Measurements from ENCODE around the gene FUT9.
A peak's percentile ranks its signal among the peaks of the same experiment; 100 is the strongest.

Gene FUT9

DNA sequence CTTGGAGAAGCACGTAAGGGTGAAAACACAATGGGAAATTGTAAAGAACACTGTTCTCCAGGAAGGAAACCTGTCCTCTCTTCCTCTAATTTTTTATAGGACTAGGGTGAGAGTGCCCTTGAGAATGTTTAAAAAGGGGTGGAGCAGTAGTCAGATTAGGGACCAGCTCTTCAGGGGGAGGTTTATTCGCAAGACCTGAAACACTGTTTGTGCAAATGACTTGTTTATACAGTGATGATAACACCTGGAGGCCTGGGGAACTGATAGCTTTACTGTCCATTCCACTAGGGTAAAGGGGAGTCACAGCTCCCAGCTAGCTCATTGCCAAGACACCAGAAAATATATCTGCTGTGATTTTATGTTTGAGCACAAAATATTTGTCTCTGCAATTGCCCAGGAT lies 8.1 kb upstream of the FUT9 start:
- no peak overlapping the region for H3K9ac ChIP-seq
- TF ChIP-seq, protein P1, sequence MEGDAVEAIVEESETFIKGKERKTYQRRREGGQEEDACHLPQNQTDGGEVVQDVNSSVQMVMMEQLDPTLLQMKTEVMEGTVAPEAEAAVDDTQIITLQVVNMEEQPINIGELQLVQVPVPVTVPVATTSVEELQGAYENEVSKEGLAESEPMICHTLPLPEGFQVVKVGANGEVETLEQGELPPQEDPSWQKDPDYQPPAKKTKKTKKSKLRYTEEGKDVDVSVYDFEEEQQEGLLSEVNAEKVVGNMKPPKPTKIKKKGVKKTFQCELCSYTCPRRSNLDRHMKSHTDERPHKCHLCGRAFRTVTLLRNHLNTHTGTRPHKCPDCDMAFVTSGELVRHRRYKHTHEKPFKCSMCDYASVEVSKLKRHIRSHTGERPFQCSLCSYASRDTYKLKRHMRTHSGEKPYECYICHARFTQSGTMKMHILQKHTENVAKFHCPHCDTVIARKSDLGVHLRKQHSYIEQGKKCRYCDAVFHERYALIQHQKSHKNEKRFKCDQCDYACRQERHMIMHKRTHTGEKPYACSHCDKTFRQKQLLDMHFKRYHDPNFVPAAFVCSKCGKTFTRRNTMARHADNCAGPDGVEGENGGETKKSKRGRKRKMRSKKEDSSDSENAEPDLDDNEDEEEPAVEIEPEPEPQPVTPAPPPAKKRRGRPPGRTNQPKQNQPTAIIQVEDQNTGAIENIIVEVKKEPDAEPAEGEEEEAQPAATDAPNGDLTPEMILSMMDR (IDR thresholded peaks at IDR 0.05): no peak
- H3K4me1 ChIP-seq: no peaks in the 10 kb centered on the region
- no peaks in the 10 kb centered on the region for H3K27me3 ChIP-seq (ENCODE audit: control insufficient read depth, insufficient read depth, low read length)
- H3K79me2 ChIP-seq: no peaks in the 10 kb centered on the region
- no peak overlapping the region for H3K4me2 ChIP-seq (ENCODE audit: low read length)
- H3K27ac ChIP-seq: no peak overlapping the region
- H3K9me3 ChIP-seq (ENCODE audit: control insufficient read depth, low read length): no peaks in the 10 kb centered on the region
- H2AFZ ChIP-seq: no peak overlapping the region
- H3K4me3 ChIP-seq (ENCODE audit: low read depth, low read length): no peak overlapping the region
- H3K36me3 ChIP-seq (ENCODE audit: control insufficient read depth, insufficient read depth, low read length): no peaks in the 10 kb centered on the region

DNA sequence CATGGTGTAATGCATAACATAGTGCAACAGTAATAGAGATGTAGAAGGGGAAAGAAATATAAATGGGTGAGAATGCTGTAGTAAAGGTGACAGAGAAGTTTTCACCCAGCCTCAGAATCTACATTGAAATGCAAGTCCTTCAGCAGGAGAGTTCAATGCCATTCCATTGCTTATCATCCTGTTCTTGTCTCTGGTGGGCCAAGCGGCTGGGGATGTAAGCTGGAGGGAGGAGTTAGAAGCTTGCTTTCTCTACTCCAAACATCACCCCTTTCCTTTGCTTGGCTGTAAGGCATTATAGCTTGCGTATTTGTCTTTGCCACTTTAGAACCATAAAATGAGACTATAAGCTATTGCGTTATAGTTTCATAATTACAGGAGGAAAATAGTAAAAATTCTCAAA lies 2.2 kb upstream of the FUT9 start:
- Histone ChIP-seq H3K4me1 (no peaks in the 10 kb centered on the region), H3K79me2 (no peaks in the 10 kb centered on the region), H2AFZ (no peak overlapping the region), H3K27me3 (ENCODE audit: control insufficient read depth, insufficient read depth, low read length) (no peaks in the 10 kb centered on the region), H3K9ac (no peak overlapping the region), H3K36me3 (ENCODE audit: control insufficient read depth, insufficient read depth, low read length) (no peaks in the 10 kb centered on the region), H3K27ac (no peak overlapping the region), H3K9me3 (ENCODE audit: control insufficient read depth, low read length) (no peaks in the 10 kb centered on the region), H3K4me2 (ENCODE audit: low read length) (no peak overlapping the region), H3K4me3 (ENCODE audit: low read depth, low read length) (no peak overlapping the region)
- TF ChIP-seq, protein P1 (IDR thresholded peaks at IDR 0.05): no peak

DNA sequence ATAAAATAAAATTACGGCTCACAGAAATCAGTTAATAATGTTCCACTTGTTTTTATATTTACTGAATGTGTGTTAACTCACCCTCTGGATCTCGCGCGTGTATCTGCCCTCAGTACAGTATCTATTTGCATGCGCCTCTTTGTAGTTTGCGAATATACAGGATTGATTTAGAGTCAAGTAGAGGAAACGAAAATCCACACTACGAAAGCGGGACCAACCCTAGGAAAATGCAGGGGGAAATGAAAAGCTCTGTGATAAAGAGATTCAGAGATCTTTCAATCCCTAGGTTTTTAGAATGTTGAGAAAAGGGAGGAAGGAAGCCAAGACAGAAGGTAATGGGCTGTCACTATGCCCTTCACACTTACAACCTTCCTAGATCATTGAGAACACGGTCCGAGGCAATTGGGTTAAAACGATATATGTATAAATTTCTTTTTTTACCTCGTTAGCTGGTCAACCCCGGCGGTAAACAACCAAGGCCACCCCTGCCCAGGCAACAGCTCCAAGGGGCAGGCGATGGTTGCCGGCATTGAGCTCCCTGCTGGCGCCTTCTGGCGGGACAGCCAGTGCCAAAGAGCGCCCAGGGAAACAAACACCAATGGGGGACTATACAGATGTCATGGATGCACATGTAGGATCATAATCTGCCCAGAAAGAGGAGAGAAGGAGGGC lies 792 bp upstream of the FUT9 start:
- Histone ChIP-seq H3K4me2 (ENCODE audit: low read length) (peak overlapping the region; percentile 44), H3K27ac (no peak overlapping the region), H3K36me3 (ENCODE audit: control insufficient read depth, insufficient read depth, low read length) (no peaks in the 10 kb centered on the region), H3K9ac (no peak overlapping the region), H3K79me2 (no peaks in the 10 kb centered on the region), H2AFZ (no peak overlapping the region), H3K4me3 (ENCODE audit: low read depth, low read length) (no peak overlapping the region), H3K9me3 (ENCODE audit: control insufficient read depth, low read length) (no peaks in the 10 kb centered on the region), H3K4me1 (no peaks in the 10 kb centered on the region), H3K27me3 (ENCODE audit: control insufficient read depth, insufficient read depth, low read length) (no peaks in the 10 kb centered on the region)
- TF ChIP-seq, protein P1 (IDR thresholded peaks at IDR 0.05): no peak

DNA sequence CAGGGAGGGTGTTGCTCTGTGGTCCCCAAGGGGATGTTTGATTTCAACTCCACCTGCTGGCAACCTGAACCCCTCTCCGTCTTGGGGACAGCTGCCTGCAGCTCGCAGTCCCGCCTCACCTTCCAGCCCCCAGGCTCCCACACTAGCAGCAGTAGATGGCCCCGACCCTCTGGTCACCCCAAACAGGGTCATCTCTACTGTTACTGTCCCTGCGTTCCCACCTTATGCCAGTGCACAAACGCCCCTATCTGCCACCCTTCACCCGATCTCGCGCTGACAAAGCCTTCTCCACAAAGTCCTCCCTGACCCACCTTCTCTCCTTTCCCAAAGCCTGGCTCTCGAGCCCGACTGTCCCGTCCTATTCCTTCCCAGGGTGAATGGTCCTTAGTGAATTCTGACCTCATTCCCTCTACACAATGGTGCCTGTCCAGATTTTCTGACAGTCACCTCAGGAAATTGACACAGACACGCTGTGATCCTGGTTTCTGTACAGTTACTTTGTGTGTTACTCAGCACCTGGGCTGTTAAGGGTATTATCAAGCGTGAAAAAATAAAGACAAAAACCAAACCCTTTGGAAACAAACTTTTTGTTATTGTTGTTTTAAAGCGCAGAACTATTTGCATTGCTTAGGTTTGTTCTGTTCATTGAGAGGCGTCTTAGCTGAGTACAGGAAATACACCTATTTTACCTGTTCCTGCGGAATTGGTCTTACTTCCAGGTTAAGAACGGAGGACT lies 728 bp downstream of the FUT9 start:
- no peaks in the 10 kb centered on the region for H3K4me1 ChIP-seq
- H3K9ac ChIP-seq: no peak overlapping the region
- H3K27ac ChIP-seq: no peak overlapping the region
- no peak overlapping the region for H3K4me3 ChIP-seq (ENCODE audit: low read depth, low read length)
- no peak overlapping the region for H3K4me2 ChIP-seq (ENCODE audit: low read length)
- H3K9me3 ChIP-seq (ENCODE audit: control insufficient read depth, low read length): no peaks in the 10 kb centered on the region
- TF ChIP-seq, protein P1 (IDR thresholded peaks at IDR 0.05): no peak
- no peaks in the 10 kb centered on the region for H3K27me3 ChIP-seq (ENCODE audit: control insufficient read depth, insufficient read depth, low read length)
- no peaks in the 10 kb centered on the region for H3K36me3 ChIP-seq (ENCODE audit: control insufficient read depth, insufficient read depth, low read length)
- H3K79me2 ChIP-seq: no peaks in the 10 kb centered on the region
- H2AFZ ChIP-seq: no peak overlapping the region

DNA sequence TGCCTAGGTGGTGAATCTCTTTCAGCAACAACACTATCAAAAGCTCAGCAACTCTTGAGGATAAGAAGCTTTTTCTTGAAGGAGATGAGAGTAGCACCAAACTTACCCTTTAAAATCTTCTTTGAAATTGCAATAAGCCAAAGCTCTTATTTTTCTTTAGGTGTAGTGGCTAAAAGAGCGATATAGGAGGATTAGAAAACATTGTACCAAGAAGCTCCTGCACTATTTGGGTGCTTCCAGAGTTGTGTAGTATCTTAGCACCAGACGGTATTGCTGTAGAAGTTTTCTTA lies 1.2 kb downstream of the FUT9 start:
- no peaks in the 10 kb centered on the region for H3K27me3 ChIP-seq (ENCODE audit: control insufficient read depth, insufficient read depth, low read length)
- no peaks in the 10 kb centered on the region for H3K36me3 ChIP-seq (ENCODE audit: control insufficient read depth, insufficient read depth, low read length)
- no peak overlapping the region for H3K4me3 ChIP-seq (ENCODE audit: low read depth, low read length)
- H3K4me1 ChIP-seq: no peaks in the 10 kb centered on the region
- no peak overlapping the region for H3K9ac ChIP-seq
- H3K4me2 ChIP-seq (ENCODE audit: low read length): no peak overlapping the region
- TF ChIP-seq, protein P1 (IDR thresholded peaks at IDR 0.05): no peak
- no peaks in the 10 kb centered on the region for H3K9me3 ChIP-seq (ENCODE audit: control insufficient read depth, low read length)
- H3K27ac ChIP-seq: no peak overlapping the region
- no peak overlapping the region for H2AFZ ChIP-seq
- no peaks in the 10 kb centered on the region for H3K79me2 ChIP-seq
